Upper lobe of left lung (tissue), 6 donors: ENCODE data around the gene FANCG. TPM values are rescaled to one million over a fixed set of nuclear protein-coding genes. Genes with fewer than 3 reads are reported as not detected.

Experiments
- ATAC-seq, 2 donors: fragments of 200-7000 bp; cut with Tn5 transposase; one replicate each; pipeline ENCODE4 v1.9.1; 2022; ENCODE audit warnings: mild to moderate bottlenecking in 2 of 2, moderate library complexity in 2 of 2; ENCODE audit not compliant: low FRiP score in 2 of 2
- DNase-seq, 2 donors: peaks; one replicate each; pipeline ENCODE4 v3.0.0-alpha.2; 2019 to 2020
- H3K27ac ChIP-seq, 4 donors: fragments of 200-600 bp; sonication (generic); one replicate each; pipeline ENCODE4 v1.5.1; 2016 to 2019
- H3K27me3 ChIP-seq, 4 donors: fragments of 200-600 bp; sonication (generic); one replicate each; pipeline ENCODE4 v1.5.1; 2017 to 2019
- H3K36me3 ChIP-seq, 4 donors: fragments of 200-600 bp; sonication (generic); one replicate each; pipeline ENCODE4 v1.5.1; 2016 to 2019
- H3K4me1 ChIP-seq, 4 donors: fragments of 200-600 bp; sonication (generic); one replicate each; pipeline ENCODE4 v1.5.1; 2018 to 2019
- H3K4me3 ChIP-seq, 4 donors: fragments of 200-600 bp; sonication (generic); one replicate each; pipeline ENCODE4 v1.5.1; 2017 to 2019; ENCODE audit warnings: mild to moderate bottlenecking in 2 of 4, moderate library complexity in 1 of 4
- H3K9me3 ChIP-seq, 4 donors: fragments of 200-600 bp; sonication (generic); one replicate each; pipeline ENCODE4 v1.5.1; 2018 to 2019
- CTCF ChIP-seq, 6 experiments: fragments of 450-650 bp in 4 of 6; fragments of 200-600 bp in 2 of 6; sonication (generic) in 2 of 6; IDR thresholded peaks; one replicate each; pipeline ENCODE4 v1.5.1; 2016 to 2019; ENCODE audit warnings: antibody characterized with exemption in 6 of 6
- EP300 ChIP-seq, 4 donors: sonication (generic); formaldehyde crosslinking; IDR thresholded peaks; one replicate each; pipeline ENCODE4 v1.5.1; 2017; ENCODE audit warnings: antibody characterized with exemption in 4 of 4, control low read depth in 2 of 4
- POLR2A ChIP-seq, 4 donors: fragments of 450-650 bp; IDR thresholded peaks; one replicate each; pipeline ENCODE4 v1.5.1; 2016 to 2017; ENCODE audit warnings: antibody characterized with exemption in 4 of 4, mild to moderate bottlenecking in 2 of 4
- POLR2AphosphoS5 ChIP-seq, 2 donors: sonication (generic); formaldehyde crosslinking; IDR thresholded peaks; one replicate each; pipeline ENCODE4 v1.5.1; 2017; ENCODE audit warnings: antibody characterized with exemption in 2 of 2
- WGBS, 2 donors: methylation state at CpG; one replicate each; pipeline ENCODE4 v1.1.5; 2017 to 2018; 5-methylcytosine and 5-hydroxymethylcytosine counted together
- total RNA-seq, 6 donors: library from RNA; depleted of rRNA in 4 of 6; stranded (reverse); fragments of >200 nt in 4 of 6; gene quantifications; one replicate each; pipeline versions ENCODE4 v1.1.0 to v1.2.1, GENCODE V29; 2016 to 2021
- donor health status: DM: no; HTN: no; CAD: no; lungs with moderate emphysema.
- donor health status: DM: no; HTN: yes; CAD: no; lungs with severe emphysema.

The FANCG gene
- total RNA-seq, 6 donors from 2014 or later: 4.7 to 61.8 (median 9.1) TPM

DNA sequence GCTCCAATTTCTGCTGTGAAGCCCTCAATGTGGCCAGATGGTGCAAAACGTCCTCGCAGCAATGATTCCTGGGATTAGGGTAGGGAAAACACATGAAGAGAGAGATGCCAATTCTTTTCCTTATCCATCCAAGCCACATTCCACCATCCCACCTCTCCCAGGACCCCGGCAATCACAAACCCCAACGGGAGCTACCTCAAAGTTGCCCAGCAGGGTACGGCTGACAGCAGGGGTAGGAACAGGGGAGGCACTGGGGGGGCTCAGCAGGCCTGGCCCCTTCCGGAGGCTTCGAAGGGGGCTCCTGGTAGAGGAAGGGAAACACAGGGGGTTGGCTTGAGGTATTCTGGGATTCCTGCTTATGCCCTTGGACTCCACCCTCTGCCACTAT lies 26.6 kb upstream of the FANCG start:
- Histone ChIP-seq H3K36me3 (peaks cover 4 to 52% (median 47%) of the 10 kb centered on the region in 4 donors), H3K4me1 (peaks cover 32 to 45% (median 37%) of the 10 kb centered on the region in 4 donors), H3K9me3 (no peaks in the 10 kb centered on the region), H3K4me3 (no peak overlapping the region), H3K27ac (no peak overlapping the region), H3K27me3 (no peaks in the 10 kb centered on the region)
- WGBS, 2 donors: 93% methylated on average over 7 of the region's 7 CpGs; no CpG with 5 or more reads in 1 of the 2 donors
- TF ChIP-seq CTCF (IDR thresholded peaks at IDR 0.05): no peak
- TF ChIP-seq POLR2AphosphoS5 (IDR thresholded peaks at IDR 0.05): no peak
- TF ChIP-seq POLR2A (IDR thresholded peaks at IDR 0.05): no peak
- no peak for TF ChIP-seq EP300 (IDR thresholded peaks at IDR 0.05)
- ATAC-seq (no peak), DNase-seq (no peak)

DNA sequence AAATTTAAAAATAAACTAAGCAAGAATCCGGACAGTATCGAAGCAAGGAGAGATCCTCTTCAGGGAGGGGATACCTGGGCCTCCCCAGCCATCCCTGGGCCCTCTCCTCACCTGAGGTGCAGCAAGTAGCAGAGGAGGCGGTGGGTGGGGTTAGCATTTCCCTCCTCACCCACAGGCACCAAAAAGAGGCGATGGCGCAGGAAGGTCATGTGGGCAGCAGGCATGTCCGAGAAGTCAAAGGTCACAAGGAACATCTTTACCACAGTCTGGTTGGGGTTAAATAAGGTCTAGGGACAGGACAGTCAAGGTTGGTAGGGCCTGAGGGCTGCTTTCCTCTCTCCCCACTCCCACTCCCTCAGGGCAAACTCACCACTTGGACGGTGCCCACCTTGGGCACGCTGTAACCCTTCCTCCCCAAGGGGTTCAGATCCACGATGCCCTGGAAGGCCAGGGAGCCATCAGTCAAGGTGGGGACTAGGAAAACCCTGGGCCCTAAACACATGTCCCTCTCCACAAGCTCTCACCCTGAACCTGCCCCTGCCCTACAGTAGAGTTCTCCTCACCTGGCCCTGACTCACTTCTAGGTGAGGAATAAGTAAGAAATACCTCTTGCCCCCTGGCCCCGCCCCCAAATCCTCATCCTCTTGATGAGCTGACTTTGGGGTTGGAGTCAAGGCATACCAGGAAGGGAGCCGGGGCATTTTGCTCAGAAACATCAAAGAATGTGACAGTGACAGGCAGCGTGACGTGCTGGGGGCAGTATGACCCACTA lies 26.0 kb upstream of the FANCG start:
- 92 to 96% methylated on average over 10 to 13 of the region's 13 CpGs for WGBS, 2 donors
- Histone ChIP-seq H3K4me3 (no peak overlapping the region), H3K36me3 (peaks cover 4 to 58% (median 52%) of the 10 kb centered on the region in 4 donors), H3K4me1 (peaks cover 30 to 45% (median 34%) of the 10 kb centered on the region in 4 donors), H3K27ac (no peak overlapping the region), H3K27me3 (no peaks in the 10 kb centered on the region), H3K9me3 (no peaks in the 10 kb centered on the region)
- no peak for ATAC-seq
- TF ChIP-seq EP300 (IDR thresholded peaks at IDR 0.05) (no peak), POLR2AphosphoS5 (IDR thresholded peaks at IDR 0.05) (no peak), CTCF (IDR thresholded peaks at IDR 0.05) (no peak)
- DNase-seq: no peak

DNA sequence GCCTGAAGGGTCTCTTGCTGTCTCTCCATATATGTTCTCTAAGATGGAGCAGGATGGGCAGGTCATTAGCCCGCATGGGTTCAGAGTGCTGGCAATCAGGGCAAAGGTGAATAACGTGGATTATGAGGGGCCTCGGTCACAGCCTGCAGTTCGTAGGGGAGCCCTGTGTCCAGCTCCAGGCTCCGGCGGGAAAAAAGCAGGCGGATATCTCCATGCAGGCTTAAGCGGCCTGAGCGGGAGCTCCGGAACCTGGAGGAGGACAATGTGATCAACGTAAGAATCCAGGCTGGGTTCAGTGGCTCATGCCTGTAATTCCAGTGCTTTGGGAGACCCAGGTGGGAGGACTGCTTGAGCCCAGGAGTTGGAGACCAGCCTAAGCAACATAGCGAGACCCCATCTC lies 25.4 kb upstream of the FANCG start:
- H3K27ac ChIP-seq: no peak overlapping the region
- no peak for TF ChIP-seq POLR2A (IDR thresholded peaks at IDR 0.05)
- H3K36me3 ChIP-seq: peaks cover 9 to 65% (median 58%) of the 10 kb centered on the region in 4 donors
- H3K4me3 ChIP-seq: no peak overlapping the region
- H3K27me3 ChIP-seq: no peaks in the 10 kb centered on the region
- H3K9me3 ChIP-seq: no peaks in the 10 kb centered on the region
- H3K4me1 ChIP-seq: peaks cover 23 to 39% (median 28%) of the 10 kb centered on the region in 4 donors
- no peak for ATAC-seq
- WGBS, 2 donors: 91 to 94% methylated on average over 12 of the region's 12 CpGs
- no peak for DNase-seq

- TF ChIP-seq POLR2AphosphoS5 (IDR thresholded peaks at IDR 0.05) (no peak), EP300 (IDR thresholded peaks at IDR 0.05) (no peak), CTCF (IDR thresholded peaks at IDR 0.05) (no peak), POLR2A (IDR thresholded peaks at IDR 0.05) (no peak)
- H3K36me3 ChIP-seq: peaks cover 14 to 70% (median 63%) of the 10 kb centered on the region in 4 donors
- ATAC-seq (no peak), DNase-seq (no peak)
- H3K4me3 ChIP-seq: no peak overlapping the region
- H3K27ac ChIP-seq: no peak overlapping the region
- peaks cover 18 to 34% (median 23%) of the 10 kb centered on the region in 4 donors for H3K4me1 ChIP-seq
- no peaks in the 10 kb centered on the region for H3K27me3 ChIP-seq
- 89 to 91% methylated on average over 4 of the region's 4 CpGs for WGBS, 2 donors
- no peaks in the 10 kb centered on the region for H3K9me3 ChIP-seq
Measured at GRCh38 chr9:35104586-35104985, 24.8 kb upstream of the FANCG start.

DNA sequence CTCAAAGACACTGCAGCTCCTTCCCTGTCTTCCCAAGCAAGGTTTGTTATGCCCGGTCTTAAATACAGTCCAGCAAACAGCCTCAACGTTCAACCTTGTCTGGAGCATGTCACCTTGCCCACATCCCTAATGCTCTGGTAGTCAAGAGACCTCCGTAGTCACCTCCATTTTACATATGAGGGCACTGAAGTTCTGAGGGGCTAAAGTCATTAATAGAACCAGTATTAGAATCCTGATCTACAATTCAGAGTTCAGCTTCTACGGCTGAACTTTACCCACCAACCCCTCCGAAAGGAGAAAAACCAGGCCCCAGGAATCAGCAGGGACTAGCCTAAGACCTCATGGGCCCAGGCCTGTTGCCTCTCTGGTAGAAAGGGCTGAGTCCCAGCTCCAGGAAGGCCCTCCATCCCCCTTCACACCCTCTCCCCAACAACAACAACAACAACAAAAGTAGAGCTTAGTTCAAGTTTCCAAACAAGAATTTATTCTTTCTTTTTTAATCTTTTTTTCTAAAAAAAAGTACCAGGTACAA lies 24.0 kb upstream of the FANCG start:
- no peak for ATAC-seq
- whole genome bisulfite sequencing, 2 donors: 35 to 47% methylated on average over 5 of the region's 5 CpGs
- Histone ChIP-seq H3K4me3 (peak overlapping the region in 3 of 4 donors; percentile 53 to 95 (median 82)), H3K36me3 (peaks cover 15 to 69% (median 63%) of the 10 kb centered on the region in 4 donors), H3K9me3 (no peaks in the 10 kb centered on the region), H3K27ac (peak overlapping the region; percentile 80 to 88 (median 88)), H3K27me3 (no peaks in the 10 kb centered on the region), H3K4me1 (peaks cover 17 to 27% (median 21%) of the 10 kb centered on the region in 4 donors)
- no peak for TF ChIP-seq CTCF (IDR thresholded peaks at IDR 0.05)
- TF ChIP-seq POLR2A (IDR thresholded peaks at IDR 0.05): no peak
- no peak for TF ChIP-seq EP300 (IDR thresholded peaks at IDR 0.05)
- no peak for DNase-seq
